Stimulated activated CD4-positive, alpha-beta T cell treated with anti-CD3 and anti-CD28 coated beads, Interleukin-2, amount 100 ng/mL, for 4 hours (primary cell): ENCODE results near the gene PLXNA2.

Experiments used
- DNase-seq: peaks from one replicate; pipeline ENCODE4 v3.0.0-alpha.2; 2020; ENCODE audit warnings: low read depth

Gene PLXNA2

GRCh38 chr1:208060215-208060869 lies 183.8 kb downstream of the PLXNA2 start:
- DNase-seq: no peak

GRCh38 chr1:208059409-208060001 lies 184.7 kb downstream of the PLXNA2 start:
- DNase-seq: no peak

- DNase-seq: no peak
Observed at GRCh38 chr1:208058756-208059155, 185.4 kb downstream of the PLXNA2 start.

GRCh38 chr1:208058267-208058666 lies 185.9 kb downstream of the PLXNA2 start:
- DNase-seq: no peak

GRCh38 chr1:208057056-208057455 lies 187.1 kb downstream of the PLXNA2 start:
- no peak for DNase-seq

GRCh38 chr1:208055535-208055934 lies 188.6 kb downstream of the PLXNA2 start:
- DNase-seq: no peak

GRCh38 chr1:208054911-208055379 lies 189.2 kb downstream of the PLXNA2 start:
- no peak for DNase-seq

- no peak for DNase-seq
Observed at GRCh38 chr1:208054485-208054884, 189.7 kb downstream of the PLXNA2 start.

GRCh38 chr1:208053661-208054060 lies 190.5 kb downstream of the PLXNA2 start:
- DNase-seq: no peak

GRCh38 chr1:208052926-208053407 lies 191.2 kb downstream of the PLXNA2 start:
- DNase-seq: no peak

- no peak for DNase-seq
Observed at GRCh38 chr1:208052135-208052534, 192.0 kb downstream of the PLXNA2 start.

- DNase-seq: no peak
Observed at GRCh38 chr1:208051651-208052050, 192.5 kb downstream of the PLXNA2 start.

- DNase-seq: no peak
Observed at GRCh38 chr1:208048904-208049303, 195.3 kb downstream of the PLXNA2 start.

GRCh38 chr1:208047975-208048374 lies 196.2 kb downstream of the PLXNA2 start:
- no peak for DNase-seq

GRCh38 chr1:208047476-208047934 lies 196.7 kb downstream of the PLXNA2 start:
- DNase-seq: no peak

GRCh38 chr1:208045463-208046260 lies 198.5 kb downstream of the PLXNA2 start:
- no peak for DNase-seq

GRCh38 chr1:208044589-208045462 lies 199.4 kb downstream of the PLXNA2 start:
- DNase-seq: no peak

- no peak for DNase-seq
Observed at GRCh38 chr1:208043691-208044181, 200.4 kb downstream of the PLXNA2 start.

- no peak for DNase-seq
Observed at GRCh38 chr1:208042868-208043267, 201.3 kb downstream of the PLXNA2 start.

- no peak for DNase-seq
Observed at GRCh38 chr1:208042041-208042615, 202.1 kb downstream of the PLXNA2 start.

- no peak for DNase-seq
Observed at GRCh38 chr1:208041505-208041904, 202.7 kb downstream of the PLXNA2 start.
